Keratinocyte (primary cell): Measurements from ENCODE around the gene SPRN.

Experiments
- EZH2 ChIP-seq: IDR thresholded peaks from one replicate; pipeline ENCODE4 v1.6.1; 2012; ENCODE audit warnings: inconsistent platforms, mild to moderate bottlenecking, low read length, moderate library complexity
- TF ChIP-seq, protein P1 (sequence below), 3 experiments: IDR thresholded peaks in 1 of 3; conservative IDR thresholded peaks in 1 of 3; optimal IDR thresholded peaks in 1 of 3; 2 replicates in 2 of 3; 3 replicates in 1 of 3; pipeline versions ENCODE3 to v1.5.1; 2011; ENCODE audit warnings: low read length in 3 of 3, mild to moderate bottlenecking in 3 of 3, moderate library complexity in 2 of 3, control low read depth in 1 of 3, inconsistent platforms in 1 of 3; ENCODE audit not compliant: insufficient read depth in 2 of 3; ENCODE audit errors: extremely low read depth in 1 of 3

DNA sequence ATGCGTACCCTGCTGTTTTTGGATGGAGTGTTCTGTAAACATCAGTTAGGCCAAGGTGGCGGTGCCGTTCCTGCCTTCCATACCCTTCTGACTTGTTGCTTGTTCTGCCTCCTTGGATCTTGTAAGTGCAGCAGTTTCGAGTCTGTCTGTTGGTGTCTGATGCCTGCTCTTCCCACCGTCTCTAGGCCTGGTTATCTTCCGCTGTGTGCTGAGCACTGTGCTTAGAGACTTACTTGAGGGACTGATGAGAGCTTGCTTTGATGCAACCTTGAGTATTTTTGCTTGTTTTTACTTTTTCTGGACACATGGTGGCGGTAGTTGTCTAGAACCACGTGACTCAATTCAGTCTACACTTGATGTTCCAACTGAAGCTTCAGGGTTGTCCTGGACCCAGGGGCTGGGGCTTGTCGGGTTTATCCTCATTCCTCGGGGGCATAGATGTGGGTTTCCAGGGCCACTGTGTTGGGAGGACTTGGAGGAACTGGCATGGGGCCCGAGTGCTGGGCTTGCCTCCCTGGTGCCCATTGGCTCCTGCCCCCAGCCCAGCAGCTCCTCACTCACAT, 14.4 kb upstream of the SPRN start:
- TF ChIP-seq, protein P1, sequence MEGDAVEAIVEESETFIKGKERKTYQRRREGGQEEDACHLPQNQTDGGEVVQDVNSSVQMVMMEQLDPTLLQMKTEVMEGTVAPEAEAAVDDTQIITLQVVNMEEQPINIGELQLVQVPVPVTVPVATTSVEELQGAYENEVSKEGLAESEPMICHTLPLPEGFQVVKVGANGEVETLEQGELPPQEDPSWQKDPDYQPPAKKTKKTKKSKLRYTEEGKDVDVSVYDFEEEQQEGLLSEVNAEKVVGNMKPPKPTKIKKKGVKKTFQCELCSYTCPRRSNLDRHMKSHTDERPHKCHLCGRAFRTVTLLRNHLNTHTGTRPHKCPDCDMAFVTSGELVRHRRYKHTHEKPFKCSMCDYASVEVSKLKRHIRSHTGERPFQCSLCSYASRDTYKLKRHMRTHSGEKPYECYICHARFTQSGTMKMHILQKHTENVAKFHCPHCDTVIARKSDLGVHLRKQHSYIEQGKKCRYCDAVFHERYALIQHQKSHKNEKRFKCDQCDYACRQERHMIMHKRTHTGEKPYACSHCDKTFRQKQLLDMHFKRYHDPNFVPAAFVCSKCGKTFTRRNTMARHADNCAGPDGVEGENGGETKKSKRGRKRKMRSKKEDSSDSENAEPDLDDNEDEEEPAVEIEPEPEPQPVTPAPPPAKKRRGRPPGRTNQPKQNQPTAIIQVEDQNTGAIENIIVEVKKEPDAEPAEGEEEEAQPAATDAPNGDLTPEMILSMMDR (optimal IDR thresholded peaks at IDR 0.05 in 1 of 3, IDR thresholded peaks at IDR 0.05 in 1 of 3, conservative IDR thresholded peaks at IDR 0.05 in 1 of 3; ENCODE audit: extremely low read depth in 1 of 3, insufficient read depth in 2 of 3, low read length in 3 of 3), result peak; percentile 27 to 41 (median 35)
- no peak for TF ChIP-seq EZH2
